ENCODE results near the gene IL17RB. TPM values are rescaled to one million over a fixed set of nuclear protein-coding genes. Genes with fewer than 3 reads are reported as not detected.

The IL17RB gene
- polyA plus RNA-seq, 3 donors = 0.13 TPM; not detected in 2

DNA sequence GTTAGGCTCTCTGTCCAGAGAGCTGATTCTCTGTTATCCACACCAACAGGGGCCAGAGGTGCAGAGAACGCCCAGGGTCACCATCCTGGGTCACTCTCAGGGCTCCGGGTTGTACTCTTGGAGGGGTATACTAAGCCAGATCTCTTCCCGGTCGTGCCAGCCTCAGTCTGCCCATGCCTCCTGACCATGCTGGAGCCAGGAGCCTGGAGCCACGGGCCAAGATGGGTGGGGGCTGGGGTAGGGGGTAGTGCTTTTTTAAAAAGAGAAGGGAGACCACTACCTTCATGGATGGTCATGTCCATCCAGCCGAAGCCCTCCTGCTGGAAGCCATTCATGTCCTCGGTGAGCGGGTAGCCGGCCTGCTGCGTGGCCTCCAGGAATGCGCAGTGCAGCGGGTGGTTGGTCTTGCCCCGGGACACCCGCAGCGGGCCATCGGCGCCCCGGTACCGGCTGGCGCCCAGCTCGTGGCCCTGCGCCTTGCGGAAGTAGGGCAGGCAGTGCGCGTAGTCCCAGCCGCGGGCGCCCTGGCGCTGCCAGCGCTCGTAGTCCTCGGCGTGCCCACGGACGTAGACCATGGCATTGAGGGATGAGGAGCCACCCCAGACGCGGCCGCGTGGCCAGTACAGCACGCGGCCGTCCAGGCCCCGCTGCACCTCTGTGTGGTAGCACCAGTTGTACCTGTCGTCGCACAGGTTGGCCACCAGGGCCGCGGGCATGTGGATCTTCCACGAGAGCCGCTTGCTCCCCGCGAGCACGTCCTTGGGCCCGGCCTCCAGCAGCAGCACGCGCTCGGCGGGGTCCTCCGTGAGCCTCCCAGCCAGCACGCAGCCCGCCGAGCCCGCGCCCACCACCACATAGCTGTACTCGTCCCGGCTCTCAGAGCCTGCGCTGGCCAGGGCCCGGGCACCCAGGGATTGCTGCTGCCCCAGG, 23.1 kb upstream of the IL17RB start:
- no peak overlapping the region for H3K27ac Mint-ChIP-seq
- H3K4me3 Mint-ChIP-seq = no peak overlapping the region
- TF ChIP-seq, protein P1, sequence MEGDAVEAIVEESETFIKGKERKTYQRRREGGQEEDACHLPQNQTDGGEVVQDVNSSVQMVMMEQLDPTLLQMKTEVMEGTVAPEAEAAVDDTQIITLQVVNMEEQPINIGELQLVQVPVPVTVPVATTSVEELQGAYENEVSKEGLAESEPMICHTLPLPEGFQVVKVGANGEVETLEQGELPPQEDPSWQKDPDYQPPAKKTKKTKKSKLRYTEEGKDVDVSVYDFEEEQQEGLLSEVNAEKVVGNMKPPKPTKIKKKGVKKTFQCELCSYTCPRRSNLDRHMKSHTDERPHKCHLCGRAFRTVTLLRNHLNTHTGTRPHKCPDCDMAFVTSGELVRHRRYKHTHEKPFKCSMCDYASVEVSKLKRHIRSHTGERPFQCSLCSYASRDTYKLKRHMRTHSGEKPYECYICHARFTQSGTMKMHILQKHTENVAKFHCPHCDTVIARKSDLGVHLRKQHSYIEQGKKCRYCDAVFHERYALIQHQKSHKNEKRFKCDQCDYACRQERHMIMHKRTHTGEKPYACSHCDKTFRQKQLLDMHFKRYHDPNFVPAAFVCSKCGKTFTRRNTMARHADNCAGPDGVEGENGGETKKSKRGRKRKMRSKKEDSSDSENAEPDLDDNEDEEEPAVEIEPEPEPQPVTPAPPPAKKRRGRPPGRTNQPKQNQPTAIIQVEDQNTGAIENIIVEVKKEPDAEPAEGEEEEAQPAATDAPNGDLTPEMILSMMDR (IDR thresholded peaks at IDR 0.05) = no peak
- no peak overlapping the region for H3K4me2 ChIP-seq (replicated peaks; ENCODE audit: extremely low read depth, low read length, poor library complexity, severe bottlenecking)
- no peaks in the 10 kb centered on the region for H3K36me3 Mint-ChIP-seq
- no peaks in the 10 kb centered on the region for H3K36me3 ChIP-seq (replicated peaks in 1 of 2; ENCODE audit: control insufficient read depth in 1 of 2, insufficient read depth in 2 of 2, low read length in 2 of 2)
- no peaks in the 10 kb centered on the region for H4K20me1 ChIP-seq (ENCODE audit: insufficient read depth, low read length)
- H3K27me3 Mint-ChIP-seq (ENCODE audit: low read depth in 3 of 3) = peaks cover 4 to 16% (median 15%) of the 10 kb centered on the region in 3 donors
- no peaks in the 10 kb centered on the region for H3K4me1 ChIP-seq (ENCODE audit: control insufficient read depth in 1 of 2, insufficient read depth in 2 of 2, low read length in 2 of 2)
- no peak for DNase-seq
- no peak overlapping the region for H3K9ac ChIP-seq (ENCODE audit: insufficient read depth, low read length, poor library complexity, severe bottlenecking)
- no peak overlapping the region for H2AFZ ChIP-seq (ENCODE audit: insufficient read depth, low read depth, low read length, poor library complexity, severe bottlenecking)
- peaks cover 0 to 2% of the 10 kb centered on the region in 2 donors for H3K27me3 ChIP-seq (ENCODE audit: control insufficient read depth in 2 of 2, insufficient read depth in 2 of 2, low read length in 2 of 2)
- WGBS (ENCODE audit: insufficient coverage) = 98% methylated on average over 64 of the region's 67 CpGs
- H3K79me2 ChIP-seq (ENCODE audit: insufficient read depth, low read length) = no peaks in the 10 kb centered on the region
- peaks cover 0 to 3% (median 0%) of the 10 kb centered on the region in 7 donors for H3K9me3 Mint-ChIP-seq
- H3K4me1 Mint-ChIP-seq = no peaks in the 10 kb centered on the region
- H3K4me3 ChIP-seq (replicated peaks in 1 of 3; ENCODE audit: low read depth in 2 of 3, low read length in 3 of 3) = no peak overlapping the region
- intact Hi-C loops (cut with micrococcal nuclease) = no loop called here
- H3K9me3 ChIP-seq (replicated peaks in 1 of 2; ENCODE audit: control insufficient read depth in 1 of 2, insufficient read depth in 1 of 2, low read length in 2 of 2) = no peaks in the 10 kb centered on the region
- H3K27ac ChIP-seq (ENCODE audit: low read depth in 1 of 2, low read length in 2 of 2) = no peak overlapping the region

- H3K9me3 Mint-ChIP-seq = peaks cover 0 to 3% (median 0%) of the 10 kb centered on the region in 7 donors
- WGBS (ENCODE audit: insufficient coverage) = 90% methylated on average over 3 of the region's 10 CpGs
These were observed 22.3 kb upstream of the IL17RB start for GRCh38 chr3:53823956-53824657.

More at GRCh38 chr3:53823956-53824657, 22.3 kb upstream of the IL17RB start:
- intact Hi-C loops (cut with micrococcal nuclease) = no loop called here
- Mint-ChIP-seq H3K4me1 (no peaks in the 10 kb centered on the region), H3K27ac (no peak overlapping the region), H3K27me3 (ENCODE audit: low read depth in 3 of 3) (peaks cover 4 to 16% (median 8%) of the 10 kb centered on the region in 3 donors), H3K36me3 (no peaks in the 10 kb centered on the region), H3K4me3 (no peak overlapping the region)
- Histone ChIP-seq H3K9me3 (replicated peaks in 1 of 2; ENCODE audit: control insufficient read depth in 1 of 2, insufficient read depth in 1 of 2, low read length in 2 of 2) (no peaks in the 10 kb centered on the region), H3K4me3 (replicated peaks in 1 of 3; ENCODE audit: low read depth in 2 of 3, low read length in 3 of 3) (no peak overlapping the region), H3K36me3 (replicated peaks in 1 of 2; ENCODE audit: control insufficient read depth in 1 of 2, insufficient read depth in 2 of 2, low read length in 2 of 2) (no peaks in the 10 kb centered on the region), H3K4me2 (replicated peaks; ENCODE audit: extremely low read depth, low read length, poor library complexity, severe bottlenecking) (no peak overlapping the region), H3K27me3 (ENCODE audit: control insufficient read depth in 2 of 2, insufficient read depth in 2 of 2, low read length in 2 of 2) (no peaks in the 10 kb centered on the region), H3K79me2 (ENCODE audit: insufficient read depth, low read length) (no peaks in the 10 kb centered on the region), H3K27ac (ENCODE audit: low read depth in 1 of 2, low read length in 2 of 2) (no peak overlapping the region), H3K4me1 (ENCODE audit: control insufficient read depth in 1 of 2, insufficient read depth in 2 of 2, low read length in 2 of 2) (no peaks in the 10 kb centered on the region), H4K20me1 (ENCODE audit: insufficient read depth, low read length) (no peaks in the 10 kb centered on the region), H3K9ac (ENCODE audit: insufficient read depth, low read length, poor library complexity, severe bottlenecking) (no peak overlapping the region), H2AFZ (ENCODE audit: insufficient read depth, low read depth, low read length, poor library complexity, severe bottlenecking) (no peak overlapping the region)
- no peak for DNase-seq
- TF ChIP-seq, protein P1 (IDR thresholded peaks at IDR 0.05) = no peak
